ENCODE results near the gene KDM8. TPM values are rescaled to one million over a fixed set of nuclear protein-coding genes. Genes with fewer than 3 reads are reported as not detected.

The KDM8 gene
- total RNA-seq, 1 donor from 2014 or later: 4.3 TPM

DNA sequence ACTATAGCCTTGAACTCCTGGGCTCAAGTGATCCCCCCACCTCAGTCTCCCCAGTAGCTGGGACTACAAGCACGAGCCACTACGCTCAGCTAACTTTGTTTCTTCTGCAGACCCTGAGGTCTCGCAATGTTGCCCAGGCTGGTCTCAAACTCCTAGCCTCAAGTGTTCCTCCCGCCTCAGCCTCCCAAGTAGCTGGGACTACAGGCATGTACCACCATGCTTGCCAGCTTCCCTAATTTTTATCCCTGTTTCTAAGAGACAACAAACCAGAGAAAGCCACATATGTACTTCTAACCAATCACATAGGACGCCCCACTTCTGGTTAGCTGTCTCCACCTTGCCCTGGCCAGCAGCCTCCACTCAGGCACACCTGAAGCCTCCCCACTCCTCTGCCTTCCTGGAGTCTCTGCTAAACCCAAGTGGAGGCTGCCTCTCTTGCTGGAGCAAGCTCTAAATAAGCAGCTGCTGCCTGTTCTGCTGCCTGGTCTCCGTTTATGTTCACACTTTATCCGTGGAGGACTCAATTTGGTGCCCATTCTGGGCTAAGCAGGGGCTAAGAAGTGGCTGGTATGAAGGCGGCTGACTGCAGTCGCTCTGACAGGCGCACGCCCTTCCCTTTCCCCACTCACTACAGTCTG, 40.5 kb downstream of the KDM8 start:
- H3K27ac ChIP-seq (ENCODE audit: low read depth, low read length): peak overlapping the region; percentile 82

DNA sequence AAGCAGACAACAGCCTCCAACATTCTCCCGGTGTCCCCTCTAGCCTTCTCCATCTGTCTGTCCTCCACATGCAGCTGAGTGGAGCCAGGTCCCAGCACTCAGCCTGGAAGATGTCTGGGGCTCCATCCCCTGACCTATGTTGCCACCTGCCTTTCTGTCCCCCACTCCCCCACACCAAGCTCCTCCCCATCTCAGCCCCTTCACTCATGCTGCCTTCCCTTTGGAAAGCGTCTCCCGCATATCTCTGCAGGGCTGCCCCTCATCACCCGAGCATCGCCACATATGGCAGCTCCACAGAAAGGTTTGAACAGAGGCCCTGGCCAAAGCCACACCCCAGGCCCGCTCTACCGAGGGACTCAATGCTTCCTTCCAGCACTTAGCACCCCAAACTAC, 41.0 kb downstream of the KDM8 start:
- Histone ChIP-seq H3K27ac (ENCODE audit: low read depth, low read length) (no peak overlapping the region), H3K9ac (ENCODE audit: low read length) (peak overlapping the region; percentile 73), H3K9me3 (ENCODE audit: insufficient read depth, low read depth, low read length) (no peaks in the 10 kb centered on the region), H3K4me2 (ENCODE audit: low read length) (no peak overlapping the region), H3K4me3 (ENCODE audit: insufficient read depth, low read depth, low read length) (no peak overlapping the region), H2AFZ (ENCODE audit: low read depth, low read length) (no peak overlapping the region), H3K27me3 (ENCODE audit: insufficient read depth, low read length) (no peaks in the 10 kb centered on the region), H3K79me2 (ENCODE audit: insufficient read depth, low read length) (peaks cover 16% of the 10 kb centered on the region), H4K20me1 (ENCODE audit: insufficient read depth, low read length) (no peaks in the 10 kb centered on the region), H3K4me1 (ENCODE audit: insufficient read depth, low read length) (peaks cover 48% of the 10 kb centered on the region), H3K36me3 (ENCODE audit: insufficient read depth, low read length) (no peaks in the 10 kb centered on the region)
- no peak for TF ChIP-seq EZH2 (IDR thresholded peaks at IDR 0.05; ENCODE audit: insufficient read depth, low read length)
- TF ChIP-seq, protein P1, sequence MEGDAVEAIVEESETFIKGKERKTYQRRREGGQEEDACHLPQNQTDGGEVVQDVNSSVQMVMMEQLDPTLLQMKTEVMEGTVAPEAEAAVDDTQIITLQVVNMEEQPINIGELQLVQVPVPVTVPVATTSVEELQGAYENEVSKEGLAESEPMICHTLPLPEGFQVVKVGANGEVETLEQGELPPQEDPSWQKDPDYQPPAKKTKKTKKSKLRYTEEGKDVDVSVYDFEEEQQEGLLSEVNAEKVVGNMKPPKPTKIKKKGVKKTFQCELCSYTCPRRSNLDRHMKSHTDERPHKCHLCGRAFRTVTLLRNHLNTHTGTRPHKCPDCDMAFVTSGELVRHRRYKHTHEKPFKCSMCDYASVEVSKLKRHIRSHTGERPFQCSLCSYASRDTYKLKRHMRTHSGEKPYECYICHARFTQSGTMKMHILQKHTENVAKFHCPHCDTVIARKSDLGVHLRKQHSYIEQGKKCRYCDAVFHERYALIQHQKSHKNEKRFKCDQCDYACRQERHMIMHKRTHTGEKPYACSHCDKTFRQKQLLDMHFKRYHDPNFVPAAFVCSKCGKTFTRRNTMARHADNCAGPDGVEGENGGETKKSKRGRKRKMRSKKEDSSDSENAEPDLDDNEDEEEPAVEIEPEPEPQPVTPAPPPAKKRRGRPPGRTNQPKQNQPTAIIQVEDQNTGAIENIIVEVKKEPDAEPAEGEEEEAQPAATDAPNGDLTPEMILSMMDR (IDR thresholded peaks at IDR 0.05; ENCODE audit: insufficient read depth, low read depth, low read length): no peak
- H3K4me1 Mint-ChIP-seq (ENCODE audit: low read depth, unreplicated experiment): peaks cover 34% of the 10 kb centered on the region
- peak overlapping the region; percentile 63 for H3K27ac Mint-ChIP-seq (ENCODE audit: unreplicated experiment)
- FAIRE-seq (no peak), DNase-seq (ENCODE audit: low read depth) (no peak)
- H3K4me3 Mint-ChIP-seq (ENCODE audit: unreplicated experiment): no peak overlapping the region
- H3K36me3 Mint-ChIP-seq (ENCODE audit: low read depth, unreplicated experiment): no peaks in the 10 kb centered on the region
- no peaks in the 10 kb centered on the region for H3K27me3 Mint-ChIP-seq (ENCODE audit: low read depth, unreplicated experiment)
- H3K9me3 Mint-ChIP-seq (ENCODE audit: unreplicated experiment): peaks cover 3% of the 10 kb centered on the region

More for the DNA sequence above, 40.5 kb downstream of the KDM8 start:
- Histone ChIP-seq H3K4me1 (ENCODE audit: insufficient read depth, low read length) (peaks cover 48% of the 10 kb centered on the region), H4K20me1 (ENCODE audit: insufficient read depth, low read length) (no peaks in the 10 kb centered on the region), H2AFZ (ENCODE audit: low read depth, low read length) (no peak overlapping the region), H3K36me3 (ENCODE audit: insufficient read depth, low read length) (no peaks in the 10 kb centered on the region), H3K9me3 (ENCODE audit: insufficient read depth, low read depth, low read length) (no peaks in the 10 kb centered on the region), H3K4me2 (ENCODE audit: low read length) (peak overlapping the region; percentile 77), H3K9ac (ENCODE audit: low read length) (peak overlapping the region; percentile 73), H3K4me3 (ENCODE audit: insufficient read depth, low read depth, low read length) (no peak overlapping the region), H3K27me3 (ENCODE audit: insufficient read depth, low read length) (no peaks in the 10 kb centered on the region), H3K79me2 (ENCODE audit: insufficient read depth, low read length) (peaks cover 16% of the 10 kb centered on the region)
- TF ChIP-seq EZH2 (IDR thresholded peaks at IDR 0.05; ENCODE audit: insufficient read depth, low read length): no peak
- TF ChIP-seq, protein P1 (IDR thresholded peaks at IDR 0.05; ENCODE audit: insufficient read depth, low read depth, low read length): no peak
- no peak for DNase-seq (ENCODE audit: low read depth)
- no peak for FAIRE-seq
- H3K4me3 Mint-ChIP-seq (ENCODE audit: unreplicated experiment): no peak overlapping the region
- peaks cover 3% of the 10 kb centered on the region for H3K9me3 Mint-ChIP-seq (ENCODE audit: unreplicated experiment)
- H3K27me3 Mint-ChIP-seq (ENCODE audit: low read depth, unreplicated experiment): no peaks in the 10 kb centered on the region
- H3K4me1 Mint-ChIP-seq (ENCODE audit: low read depth, unreplicated experiment): peaks cover 34% of the 10 kb centered on the region
- H3K36me3 Mint-ChIP-seq (ENCODE audit: low read depth, unreplicated experiment): peaks cover 3% of the 10 kb centered on the region
- H3K27ac Mint-ChIP-seq (ENCODE audit: unreplicated experiment): no peak overlapping the region
